Astrocyte (in vitro differentiated cells and primary cell): ENCODE data around the gene PTPN13. TPM values are rescaled to one million over a fixed set of nuclear protein-coding genes. Genes with fewer than 3 reads are reported as not detected.
"Not testable (repeated sequence)": the region's sequence is repeated elsewhere in the genome, so short reads cannot be mapped to it uniquely, and the experiment has no call there.

Source experiments
- DNase-seq: peaks from one replicate; pipeline ENCODE4 v3.0.0-alpha.2; 2010; ENCODE audit warnings: low read depth
- FAIRE-seq: peaks from 2 replicates; lab custom pipeline; 2011; peaks lifted over from hg19 to GRCh38; lab: Jason Lieb, UNC
- H2AFZ ChIP-seq: 2 replicates; pipeline ENCODE4 v1.6.0; 2012; ENCODE audit warnings: low read depth, low read length, inconsistent platforms
- H3K27ac ChIP-seq: 2 replicates; pipeline ENCODE4 v1.5.1; 2011; ENCODE audit warnings: low read depth, low read length, inconsistent platforms
- H3K27me3 ChIP-seq: 2 replicates; pipeline ENCODE4 v1.6.0; 2011; ENCODE audit warnings: low read length, inconsistent platforms; ENCODE audit not compliant: insufficient read depth
- H3K36me3 ChIP-seq: 2 replicates; pipeline ENCODE4 v1.5.1; 2011; ENCODE audit warnings: low read length, inconsistent platforms; ENCODE audit not compliant: insufficient read depth
- H3K4me1 ChIP-seq: 2 replicates; pipeline ENCODE4 v1.5.1; 2011; ENCODE audit warnings: low read length, inconsistent platforms; ENCODE audit not compliant: insufficient read depth
- H3K4me2 ChIP-seq: 2 replicates; pipeline ENCODE4 v1.6.0; 2012; ENCODE audit warnings: low read length, inconsistent platforms
- H3K4me3 ChIP-seq: 2 replicates; pipeline ENCODE4 v1.5.1; 2011; ENCODE audit warnings: low read depth, mild to moderate bottlenecking, low read length, inconsistent platforms; ENCODE audit not compliant: insufficient read depth
- H3K79me2 ChIP-seq: 2 replicates; pipeline ENCODE4 v1.6.0; 2012; ENCODE audit warnings: mild to moderate bottlenecking, low read length, inconsistent platforms; ENCODE audit not compliant: insufficient read depth
- H3K9ac ChIP-seq: 2 replicates; pipeline ENCODE4 v1.6.0; 2012; ENCODE audit warnings: mild to moderate bottlenecking, low read length, inconsistent platforms
- H3K9me3 ChIP-seq: 2 replicates; pipeline ENCODE4 v1.5.1; 2012; ENCODE audit warnings: low read depth, mild to moderate bottlenecking, low read length, inconsistent platforms; ENCODE audit not compliant: insufficient read depth
- H4K20me1 ChIP-seq: 2 replicates; pipeline ENCODE4 v1.6.0; 2012; ENCODE audit warnings: low read length, inconsistent platforms; ENCODE audit not compliant: insufficient read depth
- H3K27ac Mint-ChIP-seq: one replicate; pipeline ENCODE4 v1.8.0; 2021; ENCODE audit warnings: mild to moderate bottlenecking, mixed read lengths; ENCODE audit not compliant: unreplicated experiment
- H3K27me3 Mint-ChIP-seq: one replicate; pipeline ENCODE4 v1.8.0; 2021; ENCODE audit warnings: low read depth, mixed read lengths; ENCODE audit not compliant: unreplicated experiment
- H3K36me3 Mint-ChIP-seq: one replicate; pipeline ENCODE4 v1.8.0; 2021; ENCODE audit warnings: low read depth, mixed read lengths; ENCODE audit not compliant: unreplicated experiment
- H3K4me1 Mint-ChIP-seq: one replicate; pipeline ENCODE4 v1.8.0; 2021; ENCODE audit warnings: low read depth, mixed read lengths; ENCODE audit not compliant: unreplicated experiment
- H3K4me3 Mint-ChIP-seq: one replicate; pipeline ENCODE4 v1.8.0; 2021; ENCODE audit warnings: mild to moderate bottlenecking, moderate library complexity, mixed read lengths; ENCODE audit not compliant: unreplicated experiment
- H3K9me3 Mint-ChIP-seq: one replicate; pipeline ENCODE4 v1.8.0; 2021; ENCODE audit warnings: mild to moderate bottlenecking, mixed read lengths; ENCODE audit not compliant: unreplicated experiment
- EZH2 ChIP-seq: IDR thresholded peaks from 2 replicates; pipeline ENCODE4 v1.6.1; 2012; ENCODE audit warnings: mild to moderate bottlenecking, low read length, inconsistent platforms; ENCODE audit not compliant: insufficient read depth
- total RNA-seq: library from RNA; stranded (reverse); gene quantifications from 2 replicates; pipeline ENCODE4 v1.2.1, GENCODE V29; 2021
- TF ChIP-seq, protein P1 (sequence below): IDR thresholded peaks from 2 replicates; pipeline ENCODE4 v1.5.1; 2011; ENCODE audit warnings: low read depth, mild to moderate bottlenecking, inconsistent platforms, low read length, moderate library complexity; ENCODE audit not compliant: insufficient read depth

The PTPN13 gene
- total RNA-seq, 1 donor from 2014 or later = 46.2 TPM

DNA sequence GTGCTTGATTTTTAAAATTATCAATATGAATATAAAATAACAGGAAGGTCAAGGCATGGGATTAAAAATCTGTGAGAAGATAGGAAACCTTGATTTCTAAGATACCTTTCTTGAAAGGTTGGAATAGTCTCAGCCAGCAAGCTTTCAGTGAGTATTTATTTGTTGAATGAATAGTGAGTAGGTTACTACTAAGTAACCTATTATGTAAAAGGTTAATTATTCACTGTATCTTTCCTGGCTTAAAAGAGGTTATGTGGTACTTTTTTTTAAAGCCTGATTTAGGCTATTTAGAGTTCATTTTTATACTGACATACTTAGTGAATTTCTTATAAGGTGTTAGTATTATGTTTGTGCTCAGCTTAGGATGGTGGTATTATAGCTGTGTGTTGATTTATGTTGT lies 123.5 kb downstream of the PTPN13 start:
- Histone ChIP-seq H3K9me3 (no peaks in the 10 kb centered on the region), H2AFZ (no peak overlapping the region), H3K4me1 (no peaks in the 10 kb centered on the region), H4K20me1 (no peaks in the 10 kb centered on the region), H3K27ac (no peak overlapping the region), H3K4me3 (no peak overlapping the region), H3K9ac (no peak overlapping the region), H3K4me2 (no peak overlapping the region), H3K27me3 (no peaks in the 10 kb centered on the region), H3K79me2 (no peaks in the 10 kb centered on the region), H3K36me3 (peaks cover 5% of the 10 kb centered on the region)
- no peak for FAIRE-seq
- Mint-ChIP-seq H3K4me3 (no peak overlapping the region), H3K4me1 (no peaks in the 10 kb centered on the region), H3K27me3 (no peaks in the 10 kb centered on the region), H3K27ac (no peak overlapping the region), H3K9me3 (no peaks in the 10 kb centered on the region), H3K36me3 (peaks cover 13% of the 10 kb centered on the region)
- DNase-seq = no peak
- TF ChIP-seq, protein P1, sequence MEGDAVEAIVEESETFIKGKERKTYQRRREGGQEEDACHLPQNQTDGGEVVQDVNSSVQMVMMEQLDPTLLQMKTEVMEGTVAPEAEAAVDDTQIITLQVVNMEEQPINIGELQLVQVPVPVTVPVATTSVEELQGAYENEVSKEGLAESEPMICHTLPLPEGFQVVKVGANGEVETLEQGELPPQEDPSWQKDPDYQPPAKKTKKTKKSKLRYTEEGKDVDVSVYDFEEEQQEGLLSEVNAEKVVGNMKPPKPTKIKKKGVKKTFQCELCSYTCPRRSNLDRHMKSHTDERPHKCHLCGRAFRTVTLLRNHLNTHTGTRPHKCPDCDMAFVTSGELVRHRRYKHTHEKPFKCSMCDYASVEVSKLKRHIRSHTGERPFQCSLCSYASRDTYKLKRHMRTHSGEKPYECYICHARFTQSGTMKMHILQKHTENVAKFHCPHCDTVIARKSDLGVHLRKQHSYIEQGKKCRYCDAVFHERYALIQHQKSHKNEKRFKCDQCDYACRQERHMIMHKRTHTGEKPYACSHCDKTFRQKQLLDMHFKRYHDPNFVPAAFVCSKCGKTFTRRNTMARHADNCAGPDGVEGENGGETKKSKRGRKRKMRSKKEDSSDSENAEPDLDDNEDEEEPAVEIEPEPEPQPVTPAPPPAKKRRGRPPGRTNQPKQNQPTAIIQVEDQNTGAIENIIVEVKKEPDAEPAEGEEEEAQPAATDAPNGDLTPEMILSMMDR = no peak
- no peak for TF ChIP-seq EZH2

DNA sequence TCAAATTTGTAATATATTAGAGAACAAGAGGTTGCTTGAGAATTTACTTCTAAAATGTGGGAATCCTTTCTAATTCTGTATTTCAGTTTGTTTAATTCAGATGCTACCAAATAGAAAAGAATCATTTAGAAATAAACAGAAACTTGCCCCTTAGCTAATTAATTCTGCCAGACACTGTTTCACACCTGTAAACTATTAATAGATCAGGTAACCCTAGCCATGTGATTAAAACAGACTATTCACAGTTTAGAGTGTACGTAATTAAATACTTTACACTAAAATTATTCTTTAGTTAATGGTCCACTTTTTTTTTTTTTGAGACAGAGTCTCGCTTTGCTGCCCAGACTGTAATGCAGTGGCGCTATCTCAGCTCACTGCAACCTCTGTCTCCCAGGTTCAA lies 124.0 kb downstream of the PTPN13 start:
- Histone ChIP-seq H2AFZ (no peak overlapping the region), H4K20me1 (no peaks in the 10 kb centered on the region), H3K27me3 (no peaks in the 10 kb centered on the region), H3K4me2 (no peak overlapping the region), H3K36me3 (peaks cover 5% of the 10 kb centered on the region), H3K27ac (no peak overlapping the region), H3K4me1 (no peaks in the 10 kb centered on the region), H3K9ac (no peak overlapping the region), H3K9me3 (no peaks in the 10 kb centered on the region), H3K79me2 (no peaks in the 10 kb centered on the region), H3K4me3 (no peak overlapping the region)
- Mint-ChIP-seq H3K4me3 (no peak overlapping the region), H3K36me3 (peaks cover 15% of the 10 kb centered on the region), H3K4me1 (no peaks in the 10 kb centered on the region), H3K27ac (no peak overlapping the region), H3K27me3 (no peaks in the 10 kb centered on the region), H3K9me3 (no peaks in the 10 kb centered on the region)
- DNase-seq = no peak
- FAIRE-seq = no peak
- TF ChIP-seq, protein P1 = no peak
- no peak for TF ChIP-seq EZH2

DNA sequence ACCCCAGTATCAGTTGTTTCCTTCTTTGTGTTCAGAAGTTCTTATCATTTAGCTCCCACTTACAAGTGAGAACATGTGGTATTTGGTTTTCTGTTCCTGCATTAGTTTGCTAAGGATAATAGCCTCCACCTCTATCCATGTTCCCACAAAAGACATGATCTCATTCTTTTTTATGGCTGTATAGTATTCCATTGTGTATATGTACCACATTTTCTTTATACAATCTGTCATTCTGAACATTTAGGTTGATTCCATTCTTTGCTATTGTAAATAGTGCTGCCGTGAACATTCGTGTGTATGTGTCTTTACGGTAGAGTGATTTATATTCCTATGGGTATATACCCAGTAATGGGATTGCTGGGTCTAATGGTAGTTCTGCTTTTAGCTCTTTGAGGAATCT lies 125.0 kb downstream of the PTPN13 start:
- not testable (repeated sequence) for FAIRE-seq, H4K20me1 ChIP-seq, H3K27me3 ChIP-seq, H3K4me3 Mint-ChIP-seq, DNase-seq, H3K4me2 ChIP-seq, H3K9me3 Mint-ChIP-seq, H3K27ac Mint-ChIP-seq, H3K4me1 Mint-ChIP-seq, H3K27me3 Mint-ChIP-seq, H3K27ac ChIP-seq, H3K9ac ChIP-seq, H3K9me3 ChIP-seq, H2AFZ ChIP-seq, H3K4me1 ChIP-seq, H3K79me2 ChIP-seq, H3K4me3 ChIP-seq, H3K36me3 ChIP-seq
- peaks cover 19% of the 10 kb centered on the region for H3K36me3 Mint-ChIP-seq
